WTC11 (cell line): Measurements from ENCODE around the gene FKBP5.

Source experiments
- CBFB ChIP-seq: sonication (generic); formaldehyde crosslinking; IDR thresholded peaks from 2 replicates; pipeline ENCODE4 v1.8.1; 2022; ENCODE audit warnings: mild to moderate bottlenecking, low read depth, missing genetic modification reagents
- CREB1 ChIP-seq: sonication (generic); formaldehyde crosslinking; IDR thresholded peaks from 2 replicates; pipeline ENCODE4 v1.8.0; 2023; ENCODE audit warnings: mild to moderate bottlenecking, missing genetic modification reagents
- ELF4 ChIP-seq: sonication (generic); formaldehyde crosslinking; IDR thresholded peaks from 2 replicates; pipeline ENCODE4 v1.8.1; 2022; ENCODE audit warnings: low read depth, mild to moderate bottlenecking, moderate library complexity, missing genetic modification reagents
- IRF2 ChIP-seq: sonication (generic); formaldehyde crosslinking; IDR thresholded peaks from 2 replicates; pipeline ENCODE4 v1.8.0; 2022; ENCODE audit warnings: low read depth, missing genetic modification reagents, borderline replicate concordance
- TCF7 ChIP-seq: sonication (generic); formaldehyde crosslinking; IDR thresholded peaks from 2 replicates; pipeline ENCODE4 v1.8.0; 2022; ENCODE audit warnings: mild to moderate bottlenecking, low read depth, missing genetic modification reagents, moderate library complexity
- TF ChIP-seq, protein P1 (sequence below): fragments of 200-600 bp; IDR thresholded peaks from 2 replicates; pipeline ENCODE4 v1.8.0; 2022; ENCODE audit warnings: antibody characterized with exemption
- TF ChIP-seq, protein P2 (sequence below): sonication (generic); formaldehyde crosslinking; IDR thresholded peaks from 2 replicates; pipeline ENCODE4 v1.8.1; 2022; ENCODE audit warnings: missing genetic modification reagents, borderline replicate concordance
- TF ChIP-seq, protein P3 (sequence below): sonication (generic); formaldehyde crosslinking; IDR thresholded peaks from 2 replicates; pipeline ENCODE4 v1.8.0; 2022; ENCODE audit warnings: mild to moderate bottlenecking, missing genetic modification reagents

DNA sequence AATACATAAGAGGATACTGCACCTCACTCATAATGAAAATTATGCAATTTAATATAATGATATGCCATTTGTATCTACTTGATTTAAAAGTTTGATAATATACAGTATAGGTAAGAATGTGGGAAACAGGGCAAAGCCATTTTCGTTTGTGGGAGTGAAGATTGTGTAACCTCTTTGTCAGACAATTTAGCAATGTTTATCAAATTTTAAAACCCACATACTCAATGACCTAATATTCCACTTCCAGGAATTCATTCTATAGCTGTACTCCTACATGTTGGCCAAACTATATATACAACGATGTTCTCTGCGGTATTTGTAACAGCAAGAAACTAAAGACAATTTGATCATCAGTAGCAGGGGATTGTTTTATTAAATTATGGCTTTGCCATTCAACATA is 17.8 kb upstream of the FKBP5 start:
- TF ChIP-seq IRF2 (CRISPR knock-in tag) (no peak), CREB1 (CRISPR knock-in tag) (no peak), TCF7 (CRISPR knock-in tag) (no peak), CBFB (CRISPR knock-in tag) (no peak), ELF4 (no peak)
- TF ChIP-seq, protein P1, sequence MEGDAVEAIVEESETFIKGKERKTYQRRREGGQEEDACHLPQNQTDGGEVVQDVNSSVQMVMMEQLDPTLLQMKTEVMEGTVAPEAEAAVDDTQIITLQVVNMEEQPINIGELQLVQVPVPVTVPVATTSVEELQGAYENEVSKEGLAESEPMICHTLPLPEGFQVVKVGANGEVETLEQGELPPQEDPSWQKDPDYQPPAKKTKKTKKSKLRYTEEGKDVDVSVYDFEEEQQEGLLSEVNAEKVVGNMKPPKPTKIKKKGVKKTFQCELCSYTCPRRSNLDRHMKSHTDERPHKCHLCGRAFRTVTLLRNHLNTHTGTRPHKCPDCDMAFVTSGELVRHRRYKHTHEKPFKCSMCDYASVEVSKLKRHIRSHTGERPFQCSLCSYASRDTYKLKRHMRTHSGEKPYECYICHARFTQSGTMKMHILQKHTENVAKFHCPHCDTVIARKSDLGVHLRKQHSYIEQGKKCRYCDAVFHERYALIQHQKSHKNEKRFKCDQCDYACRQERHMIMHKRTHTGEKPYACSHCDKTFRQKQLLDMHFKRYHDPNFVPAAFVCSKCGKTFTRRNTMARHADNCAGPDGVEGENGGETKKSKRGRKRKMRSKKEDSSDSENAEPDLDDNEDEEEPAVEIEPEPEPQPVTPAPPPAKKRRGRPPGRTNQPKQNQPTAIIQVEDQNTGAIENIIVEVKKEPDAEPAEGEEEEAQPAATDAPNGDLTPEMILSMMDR, result no peak
- TF ChIP-seq, protein P2, sequence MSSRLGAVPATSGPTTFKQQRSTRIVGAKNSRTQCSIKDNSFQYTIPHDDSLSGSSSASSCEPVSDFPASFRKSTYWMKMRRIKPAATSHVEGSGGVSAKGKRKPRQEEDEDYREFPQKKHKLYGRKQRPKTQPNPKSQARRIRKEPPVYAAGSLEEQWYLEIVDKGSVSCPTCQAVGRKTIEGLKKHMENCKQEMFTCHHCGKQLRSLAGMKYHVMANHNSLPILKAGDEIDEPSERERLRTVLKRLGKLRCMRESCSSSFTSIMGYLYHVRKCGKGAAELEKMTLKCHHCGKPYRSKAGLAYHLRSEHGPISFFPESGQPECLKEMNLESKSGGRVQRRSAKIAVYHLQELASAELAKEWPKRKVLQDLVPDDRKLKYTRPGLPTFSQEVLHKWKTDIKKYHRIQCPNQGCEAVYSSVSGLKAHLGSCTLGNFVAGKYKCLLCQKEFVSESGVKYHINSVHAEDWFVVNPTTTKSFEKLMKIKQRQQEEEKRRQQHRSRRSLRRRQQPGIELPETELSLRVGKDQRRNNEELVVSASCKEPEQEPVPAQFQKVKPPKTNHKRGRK (CRISPR knock-in tag), result no peak
- TF ChIP-seq, protein P3, sequence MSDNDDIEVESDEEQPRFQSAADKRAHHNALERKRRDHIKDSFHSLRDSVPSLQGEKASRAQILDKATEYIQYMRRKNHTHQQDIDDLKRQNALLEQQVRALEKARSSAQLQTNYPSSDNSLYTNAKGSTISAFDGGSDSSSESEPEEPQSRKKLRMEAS (CRISPR knock-in tag), result no peak
